Germinal center (tissue), 1 donor: ENCODE results near the gene SPN.
"Not testable (repeated sequence)": the region's sequence is repeated elsewhere in the genome, so short reads cannot be mapped to it uniquely, and the experiment has no call there.

Source experiments
- DNase-seq: peaks from one replicate; pipeline ENCODE4 v3.0.0; 2012; ENCODE audit warnings: mixed read lengths, low spot score

The SPN gene

GRCh38 chr16:29646947-29647346 lies 16.1 kb upstream of the SPN start:
- no peak for DNase-seq

- no peak for DNase-seq
Measured at GRCh38 chr16:29649588-29650494, 13.2 kb upstream of the SPN start.

GRCh38 chr16:29650771-29651170 lies 12.3 kb upstream of the SPN start:
- no peak for DNase-seq

GRCh38 chr16:29651774-29652349 lies 11.2 kb upstream of the SPN start:
- no peak for DNase-seq

GRCh38 chr16:29653471-29653870 lies 9.6 kb upstream of the SPN start:
- DNase-seq, result peak; percentile 42

GRCh38 chr16:29653890-29654289 lies 9.2 kb upstream of the SPN start:
- DNase-seq, result not testable (repeated sequence)

- DNase-seq, result no peak
Measured at GRCh38 chr16:29656688-29657523, 6.1 kb upstream of the SPN start.

GRCh38 chr16:29658705-29659104 lies 4.3 kb upstream of the SPN start:
- no peak for DNase-seq

GRCh38 chr16:29662000-29662728 lies 883 bp upstream of the SPN start:
- DNase-seq, result no peak

- DNase-seq, result peak; percentile 24
Measured at GRCh38 chr16:29662729-29663015, 375 bp upstream of the SPN start.

GRCh38 chr16:29663807-29664090 lies 702 bp downstream of the SPN start:
- DNase-seq, result no peak

GRCh38 chr16:29664091-29664921 lies 1.3 kb downstream of the SPN start:
- peak; percentile 51 for DNase-seq

- DNase-seq, result no peak
Measured at GRCh38 chr16:29665294-29666077, 2.4 kb downstream of the SPN start.

GRCh38 chr16:29667322-29667610 lies 4.2 kb downstream of the SPN start:
- not testable (repeated sequence) for DNase-seq

GRCh38 chr16:29667755-29668154 lies 4.7 kb downstream of the SPN start:
- DNase-seq, result no peak

- DNase-seq, result no peak
Measured at GRCh38 chr16:29668267-29668666, 5.2 kb downstream of the SPN start.

- DNase-seq, result no peak
Measured at GRCh38 chr16:29673501-29673900, 10.5 kb downstream of the SPN start.

- no peak for DNase-seq
Measured at GRCh38 chr16:29674188-29674587, 11.1 kb downstream of the SPN start.

GRCh38 chr16:29675811-29676643 lies 13.0 kb downstream of the SPN start:
- DNase-seq, result peak; percentile 67
